ENCODE results near the gene MPC1.

- TF ChIP-seq CTCF (conservative IDR thresholded peaks at IDR 0.05; ENCODE audit: low read depth in 2 of 2) (no peak), EZH2 (IDR thresholded peaks at IDR 0.05; ENCODE audit: low read depth, unreplicated experiment) (no peak), POLR2AphosphoS5 (IDR thresholded peaks at IDR 0.05; ENCODE audit: low read depth) (no peak), JUNB (IDR thresholded peaks at IDR 0.05; ENCODE audit: unreplicated experiment) (no peak), CREB1 (CRISPR knock-in tag; IDR thresholded peaks at IDR 0.05; ENCODE audit: low read depth) (no peak), NANOG (IDR thresholded peaks at IDR 0.05; ENCODE audit: borderline replicate concordance) (no peak), REST (IDR thresholded peaks at IDR 0.05; ENCODE audit: unreplicated experiment) (no peak), ZNF331 (CRISPR knock-in tag; IDR thresholded peaks at IDR 0.05; ENCODE audit: low read depth) (no peak), EZH2phosphoT487 (IDR thresholded peaks at IDR 0.05; ENCODE audit: unreplicated experiment) (no peak), ETS1 (IDR thresholded peaks at IDR 0.05) (no peak)
Measured at GRCh38 chr6:166318227-166318626, 64.5 kb downstream of the MPC1 start.

Measured in GM23338 (cell line).